Stimulated activated memory B cell treated with anti-CD40 and anti-IgM and Interleukin-4, amounts not matched to agents 10 μg/mL and 1 μg/mL and 100 μg/mL, for 72 hours (primary cell): ENCODE data around the gene RASL11B.

Source experiments
- ATAC-seq: fragments of 150-1000 bp; cut with Tn5 transposase; 2 replicates; pipeline ENCODE4 v1.10.0; 2021
- H3K27ac Mint-ChIP-seq: one replicate; pipeline ENCODE4 v1.8.0; 2022; ENCODE audit warnings: mild to moderate bottlenecking, mixed read lengths
- H3K27me3 Mint-ChIP-seq: one replicate; pipeline ENCODE4 v1.8.0; 2022; ENCODE audit warnings: mixed read lengths
- H3K36me3 Mint-ChIP-seq: one replicate; pipeline ENCODE4 v1.8.0; 2022; ENCODE audit warnings: mixed read lengths
- H3K4me1 Mint-ChIP-seq: one replicate; pipeline ENCODE4 v1.8.0; 2022; ENCODE audit warnings: mixed read lengths
- H3K4me3 Mint-ChIP-seq: one replicate; pipeline ENCODE4 v1.8.0; 2022; ENCODE audit warnings: mild to moderate bottlenecking, moderate library complexity, mixed read lengths
- H3K9me3 Mint-ChIP-seq: one replicate; pipeline ENCODE4 v1.8.0; 2022; ENCODE audit warnings: mixed read lengths

Gene RASL11B

GRCh38 chr4:52877694-52878093 lies 15.6 kb downstream of the RASL11B start:
- Mint-ChIP-seq H3K27ac (no peak overlapping the region), H3K4me3 (no peak overlapping the region)

DNA sequence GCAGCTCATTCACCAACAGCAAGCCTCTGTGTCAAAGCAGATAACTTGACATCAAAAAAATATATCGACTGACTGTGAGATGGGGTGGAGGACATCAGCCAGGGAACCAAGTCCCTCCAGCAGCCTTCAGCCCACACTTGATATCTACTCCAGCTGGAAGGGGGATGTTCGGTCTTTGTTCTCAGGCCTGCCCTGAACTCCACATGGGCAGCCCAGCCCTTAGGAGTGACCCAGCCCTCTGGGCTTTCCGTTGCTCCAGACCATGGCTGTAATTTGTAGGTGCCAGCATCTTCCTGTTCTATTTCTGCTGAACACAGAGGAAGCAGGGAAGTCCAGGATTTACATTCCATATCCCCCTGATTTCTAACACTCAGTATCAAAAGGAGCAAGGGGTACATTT lies 17.4 kb downstream of the RASL11B start:
- H3K4me1 Mint-ChIP-seq, result no peaks in the 10 kb centered on the region
- H3K27me3 Mint-ChIP-seq, result no peaks in the 10 kb centered on the region
- peaks cover 50% of the 10 kb centered on the region for H3K36me3 Mint-ChIP-seq
- no peak overlapping the region for H3K4me3 Mint-ChIP-seq
- no peaks in the 10 kb centered on the region for H3K9me3 Mint-ChIP-seq
- ATAC-seq, result no peak
- no peak overlapping the region for H3K27ac Mint-ChIP-seq

More at GRCh38 chr4:52877694-52878093, 15.6 kb downstream of the RASL11B start:
- no peaks in the 10 kb centered on the region for H3K27me3 Mint-ChIP-seq
- H3K36me3 Mint-ChIP-seq, result peaks cover 55% of the 10 kb centered on the region
- H3K9me3 Mint-ChIP-seq, result no peaks in the 10 kb centered on the region
- no peaks in the 10 kb centered on the region for H3K4me1 Mint-ChIP-seq
- ATAC-seq, result no peak

DNA sequence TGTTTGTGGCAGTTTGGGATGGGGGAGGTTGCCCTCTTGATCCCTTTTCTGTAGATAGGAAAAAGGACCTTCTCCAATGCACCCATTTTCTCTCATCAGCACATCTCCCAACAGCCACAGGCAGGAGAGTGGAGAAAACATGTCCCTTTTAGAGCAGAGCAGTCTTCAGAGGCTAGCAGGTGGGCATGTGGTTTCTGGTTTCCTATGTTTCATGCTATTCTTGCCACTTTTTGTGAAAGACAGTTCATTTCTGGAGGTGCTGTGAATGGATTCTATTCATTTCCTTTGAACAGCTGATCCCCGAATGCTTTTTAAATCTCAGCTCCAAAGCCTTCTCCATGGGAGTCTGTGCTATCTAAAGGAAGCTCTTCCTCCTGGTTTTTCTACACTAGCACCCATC lies 18.9 kb downstream of the RASL11B start:
- ATAC-seq, result no peak
- Mint-ChIP-seq H3K9me3 (no peaks in the 10 kb centered on the region), H3K27ac (no peak overlapping the region), H3K36me3 (peaks cover 55% of the 10 kb centered on the region), H3K4me3 (no peak overlapping the region), H3K27me3 (no peaks in the 10 kb centered on the region), H3K4me1 (no peaks in the 10 kb centered on the region)

GRCh38 chr4:52883183-52883621 lies 21.1 kb downstream of the RASL11B start:
- H3K27me3 Mint-ChIP-seq, result no peaks in the 10 kb centered on the region
- peaks cover 59% of the 10 kb centered on the region for H3K36me3 Mint-ChIP-seq
- no peak overlapping the region for H3K4me3 Mint-ChIP-seq
- no peak for ATAC-seq
- no peaks in the 10 kb centered on the region for H3K4me1 Mint-ChIP-seq
- no peak overlapping the region for H3K27ac Mint-ChIP-seq
- peaks cover 3% of the 10 kb centered on the region for H3K9me3 Mint-ChIP-seq

DNA sequence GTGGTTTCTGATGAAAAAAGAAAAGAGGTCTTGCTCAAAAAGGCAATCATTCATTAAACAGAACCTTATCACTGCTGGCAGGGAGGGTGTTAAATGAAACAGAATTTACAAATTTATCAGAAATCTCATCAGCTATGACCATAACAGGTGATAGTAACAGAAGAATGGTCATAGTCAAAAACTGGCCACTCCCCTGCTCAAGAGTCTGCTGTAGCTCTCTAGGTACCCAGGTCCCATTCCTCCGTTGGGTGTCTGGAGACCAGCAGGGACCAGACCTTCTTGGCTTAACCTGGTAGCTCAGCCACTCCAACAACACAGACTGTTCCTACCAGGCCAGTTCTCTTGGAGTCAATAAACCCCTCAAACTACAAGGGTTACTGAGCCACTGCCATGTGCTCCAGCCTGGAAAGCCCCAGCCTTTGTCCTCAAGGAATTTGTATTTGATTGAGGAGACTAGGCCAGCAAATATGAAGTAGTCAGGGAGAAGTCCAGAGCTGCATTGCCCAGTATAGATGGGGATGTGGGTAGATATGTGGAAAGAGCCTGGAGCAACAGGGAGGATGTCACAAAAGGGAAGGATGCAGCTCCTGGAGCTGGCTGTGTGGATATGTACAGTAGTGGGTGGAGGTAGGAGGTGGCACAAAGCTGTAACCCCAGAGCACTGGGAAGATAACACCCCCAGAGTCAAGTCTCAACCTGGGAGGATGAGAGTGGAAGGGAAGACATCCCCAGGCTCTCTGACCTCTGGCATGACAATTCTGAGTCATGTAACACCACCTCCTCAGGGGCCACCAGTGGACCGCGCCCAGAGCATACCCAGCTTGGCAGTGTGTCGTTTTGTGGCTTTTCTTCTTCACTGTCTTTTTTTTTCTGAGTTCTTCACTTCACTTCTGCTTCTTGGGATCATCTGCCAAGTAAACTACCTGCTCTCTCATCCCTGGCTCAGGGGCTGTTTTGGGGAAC lies 21.9 kb downstream of the RASL11B start:
- Mint-ChIP-seq H3K27ac (no peak overlapping the region), H3K4me3 (no peak overlapping the region), H3K36me3 (peaks cover 63% of the 10 kb centered on the region), H3K27me3 (no peaks in the 10 kb centered on the region), H3K9me3 (peaks cover 8% of the 10 kb centered on the region), H3K4me1 (no peaks in the 10 kb centered on the region)
- no peak for ATAC-seq

DNA sequence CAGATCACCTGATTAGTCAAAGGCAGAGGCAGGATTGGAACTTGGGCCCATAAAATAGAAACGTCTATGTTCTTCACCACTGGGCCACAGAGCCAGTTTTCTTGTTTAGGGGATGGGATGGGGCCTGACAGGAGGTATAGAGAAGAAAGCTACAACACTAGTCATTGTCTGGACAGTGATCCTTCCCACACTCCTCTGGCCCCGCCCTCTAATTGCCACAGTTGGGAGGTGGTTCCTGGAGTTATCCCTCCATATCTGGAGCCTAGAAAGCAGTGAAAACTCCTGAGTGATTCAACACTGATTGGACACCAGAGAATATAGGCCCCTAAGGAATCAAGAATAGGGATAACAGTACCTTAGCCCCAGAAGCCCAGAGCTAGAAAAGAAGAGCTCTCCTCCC lies 22.9 kb downstream of the RASL11B start:
- ATAC-seq, result no peak
- Mint-ChIP-seq H3K4me1 (no peaks in the 10 kb centered on the region), H3K36me3 (peaks cover 69% of the 10 kb centered on the region), H3K9me3 (peaks cover 8% of the 10 kb centered on the region), H3K4me3 (no peak overlapping the region), H3K27me3 (no peaks in the 10 kb centered on the region), H3K27ac (no peak overlapping the region)

DNA sequence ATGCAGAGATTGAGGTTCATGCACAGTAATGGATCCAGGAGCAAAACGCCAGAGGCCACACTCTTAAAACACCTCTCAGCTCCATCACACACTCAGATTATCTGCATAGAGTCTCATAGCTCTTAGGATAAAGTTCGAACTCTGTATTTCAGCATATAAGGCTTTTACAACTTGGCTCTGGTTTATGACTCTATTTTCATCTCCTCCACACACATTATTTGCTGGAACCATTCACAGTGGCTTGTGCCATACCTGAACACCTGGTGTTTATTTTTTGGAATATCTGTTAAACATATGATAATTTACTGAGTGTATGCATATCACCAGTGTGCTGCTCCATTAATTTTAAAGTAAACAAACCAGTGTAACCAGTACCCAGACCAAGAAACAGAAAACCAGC lies 27.2 kb downstream of the RASL11B start:
- peaks cover 8% of the 10 kb centered on the region for H3K9me3 Mint-ChIP-seq

DNA sequence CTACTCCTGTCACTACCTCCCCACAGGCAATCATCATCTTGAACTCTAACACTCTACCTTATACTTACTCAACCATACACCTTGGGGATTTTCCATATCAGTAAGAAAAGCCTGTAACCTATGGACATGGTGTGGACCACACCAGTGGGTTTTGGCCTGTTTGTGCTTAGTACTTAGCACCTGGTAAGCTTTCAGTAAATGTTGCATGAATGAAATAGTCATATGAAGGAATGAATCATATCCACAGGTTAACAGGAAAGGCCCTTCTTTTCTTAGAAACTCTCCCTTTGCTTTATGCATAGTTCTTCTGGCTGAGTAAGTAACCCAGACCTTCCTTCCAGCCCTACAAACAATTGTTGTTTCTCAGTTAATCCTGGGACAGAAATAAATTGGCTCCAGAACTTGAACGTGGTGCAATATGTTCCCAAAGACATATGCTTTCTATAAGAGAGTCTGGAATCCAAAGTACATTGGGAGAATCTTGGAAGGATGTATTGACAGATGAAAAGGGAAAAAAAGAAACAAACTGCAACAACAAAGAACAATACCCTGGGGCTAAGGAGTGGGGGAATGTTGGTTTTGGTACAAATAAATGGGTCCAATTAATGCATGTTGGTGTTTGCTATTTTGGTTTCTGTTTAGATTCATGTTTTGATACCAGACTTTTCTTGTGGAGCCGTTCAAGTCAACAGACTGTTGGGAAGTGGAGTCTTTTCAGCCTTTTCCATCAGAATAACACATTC lies 27.8 kb downstream of the RASL11B start:
- Mint-ChIP-seq H3K27ac (no peak overlapping the region), H3K4me3 (no peak overlapping the region)
- no peak for ATAC-seq

More for the DNA sequence above, 27.2 kb downstream of the RASL11B start:
- H3K4me1 Mint-ChIP-seq, result no peaks in the 10 kb centered on the region
- peaks cover 62% of the 10 kb centered on the region for H3K36me3 Mint-ChIP-seq
- no peak for ATAC-seq
- no peak overlapping the region for H3K27ac Mint-ChIP-seq
- no peak overlapping the region for H3K4me3 Mint-ChIP-seq
- no peaks in the 10 kb centered on the region for H3K27me3 Mint-ChIP-seq

DNA sequence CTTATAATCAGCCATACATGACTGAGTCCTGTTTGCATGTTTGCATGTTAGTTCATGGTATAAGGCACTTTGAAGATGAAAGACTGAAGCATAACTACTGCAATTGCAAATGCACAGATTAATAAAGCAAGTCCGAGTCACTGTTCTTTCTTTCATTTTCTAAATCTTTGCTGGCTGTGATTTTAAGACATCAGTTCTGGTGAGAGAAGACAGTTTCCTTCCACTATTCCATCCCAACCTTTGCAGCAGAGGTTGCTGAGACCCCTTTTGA lies 28.3 kb downstream of the RASL11B start:
- H3K4me3 Mint-ChIP-seq, result no peak overlapping the region
- H3K27ac Mint-ChIP-seq, result no peak overlapping the region
- ATAC-seq, result no peak

More for the DNA sequence above, 27.8 kb downstream of the RASL11B start:
- no peaks in the 10 kb centered on the region for H3K27me3 Mint-ChIP-seq
- no peaks in the 10 kb centered on the region for H3K4me1 Mint-ChIP-seq
- H3K9me3 Mint-ChIP-seq, result peaks cover 8% of the 10 kb centered on the region
- peaks cover 59% of the 10 kb centered on the region for H3K36me3 Mint-ChIP-seq

DNA sequence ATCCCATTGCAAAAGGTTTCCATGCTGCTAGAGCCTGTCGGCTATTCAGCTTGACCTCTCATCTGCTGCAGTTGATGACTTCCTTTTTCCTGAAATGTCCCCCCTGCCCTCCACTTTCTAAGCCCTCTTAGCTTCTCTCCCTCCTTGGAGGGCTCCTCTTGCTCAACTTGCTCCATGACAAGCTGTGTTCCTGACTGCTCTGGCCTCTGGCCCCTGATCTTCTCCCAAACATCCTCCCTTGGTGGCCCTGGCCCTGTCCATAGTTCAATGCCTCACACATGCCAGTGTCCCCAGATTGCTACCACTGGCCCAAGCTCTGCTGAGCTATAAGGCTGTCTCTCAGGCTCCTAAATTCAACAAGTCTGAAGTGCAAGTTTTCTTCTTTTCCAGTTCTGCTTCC lies 29.6 kb downstream of the RASL11B start:
- H3K36me3 Mint-ChIP-seq, result peaks cover 42% of the 10 kb centered on the region
- H3K27me3 Mint-ChIP-seq, result no peaks in the 10 kb centered on the region
- no peak overlapping the region for H3K4me3 Mint-ChIP-seq
- H3K27ac Mint-ChIP-seq, result no peak overlapping the region
- ATAC-seq, result peak; percentile 45
- no peaks in the 10 kb centered on the region for H3K4me1 Mint-ChIP-seq
- H3K9me3 Mint-ChIP-seq, result peaks cover 8% of the 10 kb centered on the region

More for the DNA sequence above, 28.3 kb downstream of the RASL11B start:
- peaks cover 55% of the 10 kb centered on the region for H3K36me3 Mint-ChIP-seq
- H3K9me3 Mint-ChIP-seq, result peaks cover 8% of the 10 kb centered on the region
- H3K27me3 Mint-ChIP-seq, result no peaks in the 10 kb centered on the region
- no peaks in the 10 kb centered on the region for H3K4me1 Mint-ChIP-seq

DNA sequence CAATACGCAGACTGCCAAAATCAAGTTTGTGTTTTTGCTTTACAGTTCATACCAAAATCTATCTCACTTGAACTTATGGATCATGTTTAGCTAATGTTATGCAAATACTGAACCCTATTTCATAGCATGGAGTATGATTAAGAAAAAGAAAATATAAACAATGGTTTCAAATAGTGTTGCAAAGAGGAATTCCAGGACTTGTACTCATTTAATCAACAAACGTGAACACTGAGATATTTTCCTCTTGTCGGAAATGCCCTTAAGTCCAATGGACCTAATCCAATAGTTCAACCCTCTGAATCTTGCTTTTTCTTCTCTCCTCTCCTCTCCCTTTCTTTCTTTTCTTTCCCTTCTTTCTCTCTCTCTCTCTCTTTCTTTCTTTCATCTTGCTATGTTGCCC lies 30.8 kb downstream of the RASL11B start:
- Mint-ChIP-seq H3K4me1 (no peaks in the 10 kb centered on the region), H3K4me3 (no peak overlapping the region), H3K27me3 (no peaks in the 10 kb centered on the region), H3K9me3 (peaks cover 5% of the 10 kb centered on the region), H3K36me3 (peaks cover 36% of the 10 kb centered on the region), H3K27ac (no peak overlapping the region)
- no peak for ATAC-seq

- no peaks in the 10 kb centered on the region for H3K4me1 Mint-ChIP-seq
- no peaks in the 10 kb centered on the region for H3K27me3 Mint-ChIP-seq
- no peak overlapping the region for H3K4me3 Mint-ChIP-seq
- peaks cover 8% of the 10 kb centered on the region for H3K9me3 Mint-ChIP-seq
- peaks cover 36% of the 10 kb centered on the region for H3K36me3 Mint-ChIP-seq
- ATAC-seq, result no peak
- no peak overlapping the region for H3K27ac Mint-ChIP-seq
Measured at GRCh38 chr4:52894443-52894842, 32.3 kb downstream of the RASL11B start.

GRCh38 chr4:52903273-52903672 lies 41.2 kb downstream of the RASL11B start:
- Mint-ChIP-seq H3K4me3 (no peak overlapping the region), H3K27me3 (no peaks in the 10 kb centered on the region), H3K27ac (no peak overlapping the region), H3K36me3 (peaks cover 84% of the 10 kb centered on the region), H3K9me3 (peaks cover 4% of the 10 kb centered on the region), H3K4me1 (no peaks in the 10 kb centered on the region)
- ATAC-seq, result no peak

GRCh38 chr4:52904421-52904820 lies 42.3 kb downstream of the RASL11B start:
- no peaks in the 10 kb centered on the region for H3K4me1 Mint-ChIP-seq
- no peak overlapping the region for H3K4me3 Mint-ChIP-seq
- no peaks in the 10 kb centered on the region for H3K27me3 Mint-ChIP-seq
- peaks cover 85% of the 10 kb centered on the region for H3K36me3 Mint-ChIP-seq
- no peak overlapping the region for H3K27ac Mint-ChIP-seq
- ATAC-seq, result no peak
- H3K9me3 Mint-ChIP-seq, result no peaks in the 10 kb centered on the region

DNA sequence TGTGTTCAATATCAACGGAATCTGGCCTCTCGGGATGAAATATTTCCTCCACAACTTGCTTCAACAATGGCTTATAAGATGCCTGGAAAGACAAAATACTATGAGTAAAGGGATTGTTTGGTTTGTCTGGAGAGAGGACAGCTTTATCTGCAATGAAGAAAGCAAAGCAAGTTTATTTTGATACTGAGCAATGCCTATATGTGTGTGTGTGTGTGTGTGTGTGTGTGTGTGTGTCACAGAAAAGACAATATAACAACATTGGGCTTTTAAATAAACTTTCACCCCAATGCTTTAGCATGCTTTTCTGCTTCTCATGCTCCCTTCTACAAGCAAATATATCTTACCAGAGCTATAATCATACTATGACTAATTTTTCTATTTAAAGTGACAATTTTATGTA lies 45.4 kb downstream of the RASL11B start:
- H3K27me3 Mint-ChIP-seq, result no peaks in the 10 kb centered on the region
- H3K27ac Mint-ChIP-seq, result no peak overlapping the region
- H3K9me3 Mint-ChIP-seq, result no peaks in the 10 kb centered on the region
- no peak overlapping the region for H3K4me3 Mint-ChIP-seq
- H3K4me1 Mint-ChIP-seq, result no peaks in the 10 kb centered on the region
- peaks cover 73% of the 10 kb centered on the region for H3K36me3 Mint-ChIP-seq
- ATAC-seq, result no peak

DNA sequence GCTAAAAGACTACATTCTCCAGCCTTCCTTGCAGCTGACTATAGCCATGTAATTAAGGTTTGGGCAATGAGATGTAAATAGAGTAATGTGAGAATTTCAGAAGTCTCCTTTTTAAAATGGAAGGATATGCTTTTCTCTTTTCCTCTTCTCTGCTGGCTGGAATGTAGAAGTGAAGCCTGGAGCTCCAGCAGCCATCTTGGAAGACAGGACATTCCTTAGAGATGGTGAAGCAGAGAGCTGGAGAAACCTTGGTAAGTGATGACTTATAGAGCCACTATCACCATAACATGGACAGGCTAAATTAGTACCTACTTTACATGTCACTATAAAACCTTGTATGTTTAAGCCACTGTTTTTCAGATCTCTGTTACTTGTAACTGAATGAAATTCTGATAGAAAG lies 48.0 kb downstream of the RASL11B start:
- H3K27me3 Mint-ChIP-seq, result no peaks in the 10 kb centered on the region
- H3K4me3 Mint-ChIP-seq, result no peak overlapping the region
- H3K27ac Mint-ChIP-seq, result no peak overlapping the region
- no peak for ATAC-seq
- no peaks in the 10 kb centered on the region for H3K4me1 Mint-ChIP-seq
- no peaks in the 10 kb centered on the region for H3K9me3 Mint-ChIP-seq
- peaks cover 49% of the 10 kb centered on the region for H3K36me3 Mint-ChIP-seq
